ENCODE measurements around the gene CDNF. TPM values are rescaled to one million over a fixed set of nuclear protein-coding genes. Genes with fewer than 3 reads are reported as not detected.

Gene CDNF
- total and polyA plus RNA-seq, 10 of the 15 experiments (the other 5 are each of a cell fraction or from before 2014, with no cell fraction given), result 0.08 to 1.9 (median 0.77) TPM

DNA sequence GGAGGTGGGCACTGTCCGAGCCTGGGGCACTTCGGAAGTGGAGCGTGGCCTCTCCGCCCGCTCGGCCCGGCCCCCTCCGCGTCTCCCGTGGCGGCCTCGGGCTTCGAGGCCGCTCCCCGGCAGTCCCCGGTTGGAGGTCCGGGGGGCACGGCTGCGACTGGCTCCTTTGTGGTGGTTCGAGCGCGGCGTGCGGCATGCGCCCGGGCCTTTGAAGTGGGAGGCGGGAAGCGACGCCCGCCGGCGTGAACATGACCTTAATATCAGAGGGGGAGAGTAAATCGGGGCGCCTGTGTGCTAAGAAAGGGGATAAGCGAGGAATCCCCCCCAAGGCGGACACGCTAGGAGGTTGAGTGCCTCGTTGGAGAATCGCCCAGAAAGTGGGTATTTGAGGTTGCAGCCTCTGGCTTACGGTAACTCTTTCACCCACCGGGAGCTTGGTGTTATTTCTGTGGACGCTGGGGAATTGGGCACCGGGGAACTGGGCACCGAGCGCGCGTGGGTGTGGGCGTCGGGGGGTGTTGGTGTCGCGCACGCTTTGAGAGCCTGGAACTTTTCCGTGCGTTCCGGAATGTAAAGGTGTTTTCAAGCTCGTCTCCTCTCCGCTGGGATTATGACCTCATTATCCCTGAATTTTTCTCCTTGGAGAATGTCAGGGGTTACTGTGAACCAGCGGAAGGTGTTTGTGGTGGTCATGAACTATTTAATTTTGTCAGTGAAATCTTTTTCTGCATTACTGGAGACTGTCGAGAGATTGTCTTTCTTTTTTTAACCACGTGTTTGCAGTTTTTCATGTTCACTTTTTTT lies 41.5 kb upstream of the CDNF start:
- no peaks in the 10 kb centered on the region for H3K9me3 ChIP-seq (replicated peaks; ENCODE audit: control insufficient read depth, insufficient read depth, low read length)
- intact Hi-C loops (cut with micrococcal nuclease; ENCODE audit: unreplicated experiment), result loop anchor here (2.0 to 5.0 kb wide), 3 partner anchors 42 to 79 kb away; partner anchors contain the start of genes CDNF, HSPA14, MEIG1 and MSANTD7
- no peak for FAIRE-seq

More for the DNA sequence above, 41.5 kb upstream of the CDNF start:
- ChIA-PET RAD21 (ENCODE audit: unreplicated experiment) (interaction anchor here (0.6 to 2.8 kb wide), 6 partner anchors 41 to 944 kb away, joined by 3 to 24 read pairs (median 4); partner anchors contain the start of genes CDNF, HSPA14 and MSANTD7), CTCF (interaction anchor here (0.7 to 3.8 kb wide), 11 partner anchors 9 to 342 kb away, joined by 3 to 17 read pairs (median 4); partner anchors contain the start of genes CDNF, DCLRE1C, HSPA14 and MSANTD7), SMC1A (ENCODE audit: uncharacterized antibody, unreplicated experiment) (interaction anchor here (0.6 to 5.2 kb wide), 10 partner anchors 10 to 226 kb away, joined by 3 to 23 read pairs (median 6); partner anchors contain the start of genes CDNF, DCLRE1C, HSPA14 and MSANTD7), POLR2A (interaction anchor here (0.6 to 2.4 kb wide), 8 partner anchors 9 to 215 kb away, joined by 3 to 18 read pairs (median 4); partner anchors contain the start of genes CDNF, DCLRE1C, HSPA14 and MEIG1)
- Histone ChIP-seq H3K4me1 (ENCODE audit: control insufficient read depth, insufficient read depth, low read length) (peaks cover 5% of the 10 kb centered on the region; the same call in 1 of the 2 replicates), H3K9ac (ENCODE audit: control insufficient read depth, insufficient read depth, low read length) (peak overlapping the region; percentile 84), H3K79me2 (ENCODE audit: control insufficient read depth, insufficient read depth, low read length) (peaks cover 69% of the 10 kb centered on the region), H3K4me3 (peak overlapping the region; percentile 89), H4K20me1 (ENCODE audit: control insufficient read depth, insufficient read depth) (no peaks in the 10 kb centered on the region), H3K36me3 (ENCODE audit: control insufficient read depth in 2 of 2, insufficient read depth in 2 of 2, low read length in 1 of 2) (peaks cover 0 to 6% of the 10 kb centered on the region in 2 experiments; a peak in 1 of 4 replicates), H2AFZ (ENCODE audit: control insufficient read depth, low read depth, low read length) (peak overlapping the region; percentile 72), H3K4me2 (ENCODE audit: control insufficient read depth, insufficient read depth) (peak overlapping the region; percentile 51), H3K27ac (ENCODE audit: control insufficient read depth, insufficient read depth) (peak overlapping the region; percentile 72), H3K27me3 (replicated peaks in 1 of 2; ENCODE audit: control insufficient read depth in 2 of 2, insufficient read depth in 2 of 2, low read length in 1 of 2) (no peaks in the 10 kb centered on the region)
- no peak for DNase-seq (ENCODE audit: low read depth, low spot score)
- no TSS peak for BruUV-seq (replicated peaks)
- in situ Hi-C loops (cut with MboI), result no loop called here
- under 1% methylated on average over 60 of the region's 60 CpGs for WGBS (ENCODE audit: insufficient coverage, insufficient replicate concordance, low lambda C conversion rate, missing lambda C conversion rate)
- ATAC-seq, result peak; percentile 33
- TF ChIP-seq ASH2L (IDR thresholded peaks at IDR 0.05; ENCODE audit: borderline replicate concordance, low read depth) (peak; percentile 69; the same call in 1 of the 2 replicates), EGR1 (IDR thresholded peaks at IDR 0.05; ENCODE audit: borderline replicate concordance in 1 of 2, low read depth in 2 of 2, low read length in 2 of 2) (peak in 1 of 2 experiments; percentile 74; a peak in 2 of 3 replicates), IKZF2 (IDR thresholded peaks at IDR 0.05) (0 out of 4 replicates have a peak, but pooled peaks have one; percentile 17 to 23), NKRF (conservative IDR thresholded peaks at IDR 0.05) (peak; percentile 50; the same call in 1 of the 2 replicates), LARP7 (IDR thresholded peaks at IDR 0.05) (0 out of 2 replicates have a peak, but pooled peaks have one; percentile 22), WRNIP1 (IDR thresholded peaks at IDR 0.05; ENCODE audit: borderline replicate concordance, low read depth, low read length) (0 out of 2 replicates have a peak, but pooled peaks have one; percentile 22), SIN3A (IDR thresholded peaks at IDR 0.05; ENCODE audit: low read depth, low read length) (peak; percentile 59; the same call in 1 of the 2 replicates), POLR2AphosphoS2 (IDR thresholded peaks at IDR 0.05; ENCODE audit: low read depth, low read length) (no peak)
- TF ChIP-seq, protein P1, sequence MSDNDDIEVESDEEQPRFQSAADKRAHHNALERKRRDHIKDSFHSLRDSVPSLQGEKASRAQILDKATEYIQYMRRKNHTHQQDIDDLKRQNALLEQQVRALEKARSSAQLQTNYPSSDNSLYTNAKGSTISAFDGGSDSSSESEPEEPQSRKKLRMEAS (IDR thresholded peaks at IDR 0.05; ENCODE audit: low read depth, low read length), result peak; percentile 6; the same call in 1 of the 2 replicates
- TF ChIP-seq, protein P2, sequence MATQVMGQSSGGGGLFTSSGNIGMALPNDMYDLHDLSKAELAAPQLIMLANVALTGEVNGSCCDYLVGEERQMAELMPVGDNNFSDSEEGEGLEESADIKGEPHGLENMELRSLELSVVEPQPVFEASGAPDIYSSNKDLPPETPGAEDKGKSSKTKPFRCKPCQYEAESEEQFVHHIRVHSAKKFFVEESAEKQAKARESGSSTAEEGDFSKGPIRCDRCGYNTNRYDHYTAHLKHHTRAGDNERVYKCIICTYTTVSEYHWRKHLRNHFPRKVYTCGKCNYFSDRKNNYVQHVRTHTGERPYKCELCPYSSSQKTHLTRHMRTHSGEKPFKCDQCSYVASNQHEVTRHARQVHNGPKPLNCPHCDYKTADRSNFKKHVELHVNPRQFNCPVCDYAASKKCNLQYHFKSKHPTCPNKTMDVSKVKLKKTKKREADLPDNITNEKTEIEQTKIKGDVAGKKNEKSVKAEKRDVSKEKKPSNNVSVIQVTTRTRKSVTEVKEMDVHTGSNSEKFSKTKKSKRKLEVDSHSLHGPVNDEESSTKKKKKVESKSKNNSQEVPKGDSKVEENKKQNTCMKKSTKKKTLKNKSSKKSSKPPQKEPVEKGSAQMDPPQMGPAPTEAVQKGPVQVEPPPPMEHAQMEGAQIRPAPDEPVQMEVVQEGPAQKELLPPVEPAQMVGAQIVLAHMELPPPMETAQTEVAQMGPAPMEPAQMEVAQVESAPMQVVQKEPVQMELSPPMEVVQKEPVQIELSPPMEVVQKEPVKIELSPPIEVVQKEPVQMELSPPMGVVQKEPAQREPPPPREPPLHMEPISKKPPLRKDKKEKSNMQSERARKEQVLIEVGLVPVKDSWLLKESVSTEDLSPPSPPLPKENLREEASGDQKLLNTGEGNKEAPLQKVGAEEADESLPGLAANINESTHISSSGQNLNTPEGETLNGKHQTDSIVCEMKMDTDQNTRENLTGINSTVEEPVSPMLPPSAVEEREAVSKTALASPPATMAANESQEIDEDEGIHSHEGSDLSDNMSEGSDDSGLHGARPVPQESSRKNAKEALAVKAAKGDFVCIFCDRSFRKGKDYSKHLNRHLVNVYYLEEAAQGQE (IDR thresholded peaks at IDR 0.05; ENCODE audit: low read depth, low read length), result no peak
